ENCODE data around the gene NBAS.

The NBAS gene

DNA sequence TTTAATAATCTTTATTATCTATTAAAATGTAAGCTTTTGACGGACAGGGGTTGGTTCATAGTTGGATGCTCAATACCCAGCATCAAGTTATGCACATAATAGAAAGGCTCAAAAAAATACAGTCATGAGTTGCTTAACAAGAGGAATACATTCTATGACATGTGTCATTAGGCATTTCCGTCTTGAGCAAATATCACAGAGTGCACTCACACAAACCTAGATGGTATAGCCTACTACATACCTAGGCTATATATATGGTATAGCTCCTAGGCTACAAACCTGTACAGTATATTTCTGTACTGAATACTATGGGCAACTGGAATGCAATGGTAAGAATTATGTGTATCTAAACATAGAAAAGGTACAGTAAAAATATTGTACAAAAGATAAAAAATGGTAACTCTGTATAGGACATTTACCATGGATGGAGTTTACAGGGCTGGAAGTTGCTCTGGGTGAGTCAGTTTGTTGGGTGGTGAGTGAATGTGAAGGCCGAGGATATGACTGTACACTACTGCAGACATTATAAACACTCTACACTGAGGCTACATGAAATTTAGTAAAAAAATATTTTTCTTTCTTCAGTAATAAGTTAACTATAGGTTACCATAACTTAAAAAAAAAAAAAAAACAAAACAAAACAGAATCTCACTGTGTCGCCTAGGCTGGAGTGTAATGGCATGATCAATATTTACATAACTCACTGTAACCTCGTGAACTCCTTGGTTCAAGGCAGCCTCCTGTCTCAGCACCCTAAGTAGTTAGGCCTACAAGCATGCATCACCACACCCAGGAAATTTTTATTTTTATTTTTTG lies 201.2 kb downstream of the NBAS start:
- no peak for DNase-seq (ENCODE audit: low read depth)
- TF ChIP-seq MYC (IDR thresholded peaks at IDR 0.05; ENCODE audit: low read depth, low read length), result no peak
- TF ChIP-seq, protein P1, sequence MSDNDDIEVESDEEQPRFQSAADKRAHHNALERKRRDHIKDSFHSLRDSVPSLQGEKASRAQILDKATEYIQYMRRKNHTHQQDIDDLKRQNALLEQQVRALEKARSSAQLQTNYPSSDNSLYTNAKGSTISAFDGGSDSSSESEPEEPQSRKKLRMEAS (IDR thresholded peaks at IDR 0.05; ENCODE audit: low read depth, low read length), result no peak
- no peak for TF ChIP-seq CTCF (IDR thresholded peaks at IDR 0.05; ENCODE audit: low read depth, low read length)
- TF ChIP-seq POLR2A (IDR thresholded peaks at IDR 0.05; ENCODE audit: extremely low read depth, insufficient read length), result no peak
- H3K4me3 ChIP-seq (ENCODE audit: low read depth, low read length), result no peak overlapping the region

- no peak overlapping the region for H3K4me3 ChIP-seq (ENCODE audit: low read depth, low read length)
- TF ChIP-seq CTCF (IDR thresholded peaks at IDR 0.05; ENCODE audit: low read depth, low read length) (no peak), MYC (IDR thresholded peaks at IDR 0.05; ENCODE audit: low read depth, low read length) (no peak), POLR2A (IDR thresholded peaks at IDR 0.05; ENCODE audit: extremely low read depth, insufficient read length) (no peak)
- TF ChIP-seq, protein P1 (IDR thresholded peaks at IDR 0.05; ENCODE audit: low read depth, low read length), result no peak
- no peak for DNase-seq (ENCODE audit: low read depth)
Observed at GRCh38 chr2:15357922-15358321, 203.2 kb downstream of the NBAS start.

GRCh38 chr2:15357186-15357585 lies 203.9 kb downstream of the NBAS start:
- TF ChIP-seq, protein P1 (IDR thresholded peaks at IDR 0.05; ENCODE audit: low read depth, low read length), result no peak
- no peak for TF ChIP-seq POLR2A (IDR thresholded peaks at IDR 0.05; ENCODE audit: extremely low read depth, insufficient read length)
- no peak for TF ChIP-seq CTCF (IDR thresholded peaks at IDR 0.05; ENCODE audit: low read depth, low read length)
- TF ChIP-seq MYC (IDR thresholded peaks at IDR 0.05; ENCODE audit: low read depth, low read length), result no peak
- H3K4me3 ChIP-seq (ENCODE audit: low read depth, low read length), result no peak overlapping the region
- no peak for DNase-seq (ENCODE audit: low read depth)

- TF ChIP-seq POLR2A (IDR thresholded peaks at IDR 0.05; ENCODE audit: extremely low read depth, insufficient read length) (no peak), CTCF (IDR thresholded peaks at IDR 0.05; ENCODE audit: low read depth, low read length) (no peak), MYC (IDR thresholded peaks at IDR 0.05; ENCODE audit: low read depth, low read length) (no peak)
- TF ChIP-seq, protein P1 (IDR thresholded peaks at IDR 0.05; ENCODE audit: low read depth, low read length), result no peak
- DNase-seq (ENCODE audit: low read depth), result peak; percentile 6
- no peak overlapping the region for H3K4me3 ChIP-seq (ENCODE audit: low read depth, low read length)
Observed at GRCh38 chr2:15355386-15355785, 205.7 kb downstream of the NBAS start.

- no peak for DNase-seq (ENCODE audit: low read depth)
- TF ChIP-seq, protein P1 (IDR thresholded peaks at IDR 0.05; ENCODE audit: low read depth, low read length), result no peak
- TF ChIP-seq MYC (IDR thresholded peaks at IDR 0.05; ENCODE audit: low read depth, low read length) (no peak), POLR2A (IDR thresholded peaks at IDR 0.05; ENCODE audit: extremely low read depth, insufficient read length) (no peak), CTCF (IDR thresholded peaks at IDR 0.05; ENCODE audit: low read depth, low read length) (no peak)
- H3K4me3 ChIP-seq (ENCODE audit: low read depth, low read length), result no peak overlapping the region
Observed at GRCh38 chr2:15354596-15355366, 206.4 kb downstream of the NBAS start.
